WTC11 (cell line): ENCODE data around the gene COL19A1. TPM values are rescaled to one million over a fixed set of nuclear protein-coding genes. Genes with fewer than 3 reads are reported as not detected.

ENCODE experiments used
- ATAC-seq: fragments of 200-7000 bp; cut with Tn5 transposase; 2 replicates; pipeline ENCODE4 v1.10.0; 2021; ENCODE audit warnings: mild to moderate bottlenecking, moderate library complexity
- CTCF ChIA-PET: fragments of 300-600 bp; sonication (Branson Sonifier 250); formaldehyde crosslinking; loops from one replicate; lab custom pipeline; 2021; ENCODE audit warnings: antibody characterized with exemption; lab: Charles Lee
- POLR2A ChIA-PET: fragments of 350-600 bp; sonication (Branson Sonifier 250); formaldehyde crosslinking; loops from one replicate; lab custom pipeline; 2021; ENCODE audit warnings: antibody characterized with exemption; lab: Charles Lee
- DNase-seq: peaks from one replicate; pipeline ENCODE4 v3.0.0; 2021; ENCODE audit warnings: low spot score
- H3K27ac Mint-ChIP-seq: 2 replicates; pipeline ENCODE4 v1.8.0; 2021; ENCODE audit warnings: mixed read lengths
- H3K27me3 Mint-ChIP-seq: 2 replicates; pipeline ENCODE4 v1.8.0; 2021; ENCODE audit warnings: low read depth, mild to moderate bottlenecking, moderate library complexity, mixed read lengths
- H3K36me3 Mint-ChIP-seq: 2 replicates; pipeline ENCODE4 v1.8.0; 2021; ENCODE audit warnings: mixed read lengths
- H3K4me1 Mint-ChIP-seq: 2 replicates; pipeline ENCODE4 v1.8.0; 2022; ENCODE audit warnings: mixed read lengths
- H3K4me3 Mint-ChIP-seq: 2 replicates; pipeline ENCODE4 v1.8.0; 2021; ENCODE audit warnings: mild to moderate bottlenecking, moderate library complexity, mixed read lengths
- H3K9me3 Mint-ChIP-seq: 2 replicates; pipeline ENCODE4 v1.8.0; 2021; ENCODE audit warnings: mixed read lengths
- CBFB ChIP-seq: sonication (generic); formaldehyde crosslinking; IDR thresholded peaks from 2 replicates; pipeline ENCODE4 v1.8.1; 2022; ENCODE audit warnings: mild to moderate bottlenecking, low read depth, missing genetic modification reagents
- ESRRA ChIP-seq: sonication (generic); formaldehyde crosslinking; IDR thresholded peaks from 2 replicates; pipeline ENCODE4 v1.8.1; 2022; ENCODE audit warnings: mild to moderate bottlenecking, missing genetic modification reagents, borderline replicate concordance
- FOXK1 ChIP-seq: sonication (generic); formaldehyde crosslinking; IDR thresholded peaks from 2 replicates; pipeline ENCODE4 v1.8.0; 2022; ENCODE audit warnings: mild to moderate bottlenecking, moderate library complexity, missing genetic modification reagents
- JAZF1 ChIP-seq: fragments of 250-450 bp; sonication (Bioruptor Pico); IDR thresholded peaks from 2 replicates; pipeline ENCODE4 v1.9.0; 2021; ENCODE audit warnings: moderate library complexity, mild to moderate bottlenecking, inconsistent platforms
- NFE2L1 ChIP-seq: sonication (generic); formaldehyde crosslinking; IDR thresholded peaks from 2 replicates; pipeline ENCODE4 v1.8.1; 2023; ENCODE audit warnings: missing genetic modification reagents
- NFYB ChIP-seq: sonication (generic); formaldehyde crosslinking; conservative IDR thresholded peaks from 2 replicates; pipeline ENCODE4 v1.8.0; 2022; ENCODE audit warnings: low read depth, missing genetic modification reagents
- RORB ChIP-seq: fragments of 250-450 bp; sonication (Bioruptor Pico); IDR thresholded peaks from 2 replicates; pipeline ENCODE4 v1.9.0; 2021; ENCODE audit warnings: mild to moderate bottlenecking
- ZNF317 ChIP-seq: sonication (generic); formaldehyde crosslinking; IDR thresholded peaks from 2 replicates; pipeline ENCODE4 v1.8.1; 2023; ENCODE audit warnings: low read depth, mild to moderate bottlenecking, moderate library complexity, missing genetic modification reagents, borderline replicate concordance
- total RNA-seq: library from RNA; stranded (reverse); gene quantifications from 3 replicates; pipeline ENCODE4 v1.2.3, GENCODE V29; 2021
- TF ChIP-seq, protein P1 (sequence below): sonication (generic); formaldehyde crosslinking; IDR thresholded peaks from 2 replicates; pipeline ENCODE4 v1.8.0; 2022; ENCODE audit warnings: mild to moderate bottlenecking, missing genetic modification reagents
- TF ChIP-seq, protein P2 (sequence below): sonication (generic); formaldehyde crosslinking; IDR thresholded peaks from 2 replicates; pipeline ENCODE4 v1.8.0; 2023; ENCODE audit warnings: missing genetic modification reagents
- TF ChIP-seq, protein P3 (sequence below): sonication (generic); formaldehyde crosslinking; IDR thresholded peaks from 2 replicates; pipeline ENCODE4 v1.8.1; 2023; ENCODE audit warnings: mild to moderate bottlenecking, missing genetic modification reagents
- TF ChIP-seq, protein P4 (sequence below): sonication (generic); formaldehyde crosslinking; IDR thresholded peaks from 2 replicates; pipeline ENCODE4 v1.8.0; 2023; ENCODE audit warnings: mild to moderate bottlenecking, missing genetic modification reagents
- TF ChIP-seq, protein P5 (sequence below): sonication (generic); formaldehyde crosslinking; IDR thresholded peaks from 2 replicates; pipeline ENCODE4 v1.8.1; 2022; ENCODE audit warnings: mild to moderate bottlenecking, moderate library complexity, missing genetic modification reagents
- TF ChIP-seq, protein P6 (sequence below): sonication (generic); formaldehyde crosslinking; IDR thresholded peaks from 2 replicates; pipeline ENCODE4 v1.8.1; 2023; ENCODE audit warnings: mild to moderate bottlenecking, missing genetic modification reagents, moderate library complexity
- TF ChIP-seq, protein P7 (sequence below): sonication (generic); formaldehyde crosslinking; IDR thresholded peaks from 2 replicates; pipeline ENCODE4 v1.8.1; 2023; ENCODE audit warnings: mild to moderate bottlenecking, missing genetic modification reagents, moderate library complexity
- TF ChIP-seq, protein P8 (sequence below): sonication (generic); formaldehyde crosslinking; IDR thresholded peaks from 2 replicates; pipeline ENCODE4 v1.8.0; 2022; ENCODE audit warnings: mild to moderate bottlenecking, missing genetic modification reagents
- TF ChIP-seq, protein P9 (sequence below): fragments of 250-450 bp; sonication (Bioruptor Pico); IDR thresholded peaks from 2 replicates; pipeline ENCODE4 v1.9.0; 2021; ENCODE audit warnings: mild to moderate bottlenecking
- TF ChIP-seq, protein P10 (sequence below): sonication (generic); formaldehyde crosslinking; IDR thresholded peaks from 2 replicates; pipeline ENCODE4 v1.8.0; 2023; ENCODE audit warnings: missing genetic modification reagents, mild to moderate bottlenecking, borderline replicate concordance

The COL19A1 gene
- total RNA-seq, 1 experiment from 2014 or later: not detected

DNA sequence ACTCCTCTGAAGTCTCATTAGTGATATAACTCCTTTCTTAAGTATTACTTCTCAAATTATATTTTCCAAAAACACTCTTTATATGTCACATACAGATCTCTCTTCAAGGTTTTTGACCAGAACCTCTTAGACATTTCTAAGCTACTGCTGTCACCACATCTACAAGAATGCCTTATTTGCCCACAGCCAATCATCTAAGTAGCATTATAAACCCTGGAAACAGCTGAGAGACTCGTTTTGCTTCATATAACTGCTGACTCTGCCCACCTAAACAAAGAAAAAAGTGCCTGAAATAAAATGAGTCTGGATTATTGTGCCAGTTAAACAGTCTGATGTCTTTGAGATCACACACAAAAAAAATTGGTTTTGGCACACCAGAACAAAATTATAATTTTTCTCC, 270.6 kb downstream of the COL19A1 start (continued):
- TF ChIP-seq, protein P1, sequence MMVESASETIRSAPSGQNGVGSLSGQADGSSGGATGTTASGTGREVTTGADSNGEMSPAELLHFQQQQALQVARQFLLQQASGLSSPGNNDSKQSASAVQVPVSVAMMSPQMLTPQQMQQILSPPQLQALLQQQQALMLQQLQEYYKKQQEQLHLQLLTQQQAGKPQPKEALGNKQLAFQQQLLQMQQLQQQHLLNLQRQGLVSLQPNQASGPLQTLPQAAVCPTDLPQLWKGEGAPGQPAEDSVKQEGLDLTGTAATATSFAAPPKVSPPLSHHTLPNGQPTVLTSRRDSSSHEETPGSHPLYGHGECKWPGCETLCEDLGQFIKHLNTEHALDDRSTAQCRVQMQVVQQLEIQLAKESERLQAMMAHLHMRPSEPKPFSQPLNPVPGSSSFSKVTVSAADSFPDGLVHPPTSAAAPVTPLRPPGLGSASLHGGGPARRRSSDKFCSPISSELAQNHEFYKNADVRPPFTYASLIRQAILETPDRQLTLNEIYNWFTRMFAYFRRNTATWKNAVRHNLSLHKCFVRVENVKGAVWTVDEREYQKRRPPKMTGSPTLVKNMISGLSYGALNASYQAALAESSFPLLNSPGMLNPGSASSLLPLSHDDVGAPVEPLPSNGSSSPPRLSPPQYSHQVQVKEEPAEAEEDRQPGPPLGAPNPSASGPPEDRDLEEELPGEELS (CRISPR knock-in tag): no peak
- TF ChIP-seq CBFB (no peak), ZNF317 (CRISPR knock-in tag) (no peak), NFYB (CRISPR knock-in tag) (no peak), JAZF1 (no peak)
- TF ChIP-seq, protein P2, sequence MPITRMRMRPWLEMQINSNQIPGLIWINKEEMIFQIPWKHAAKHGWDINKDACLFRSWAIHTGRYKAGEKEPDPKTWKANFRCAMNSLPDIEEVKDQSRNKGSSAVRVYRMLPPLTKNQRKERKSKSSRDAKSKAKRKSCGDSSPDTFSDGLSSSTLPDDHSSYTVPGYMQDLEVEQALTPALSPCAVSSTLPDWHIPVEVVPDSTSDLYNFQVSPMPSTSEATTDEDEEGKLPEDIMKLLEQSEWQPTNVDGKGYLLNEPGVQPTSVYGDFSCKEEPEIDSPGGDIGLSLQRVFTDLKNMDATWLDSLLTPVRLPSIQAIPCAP (CRISPR knock-in tag): no peak
- TF ChIP-seq, protein P3, sequence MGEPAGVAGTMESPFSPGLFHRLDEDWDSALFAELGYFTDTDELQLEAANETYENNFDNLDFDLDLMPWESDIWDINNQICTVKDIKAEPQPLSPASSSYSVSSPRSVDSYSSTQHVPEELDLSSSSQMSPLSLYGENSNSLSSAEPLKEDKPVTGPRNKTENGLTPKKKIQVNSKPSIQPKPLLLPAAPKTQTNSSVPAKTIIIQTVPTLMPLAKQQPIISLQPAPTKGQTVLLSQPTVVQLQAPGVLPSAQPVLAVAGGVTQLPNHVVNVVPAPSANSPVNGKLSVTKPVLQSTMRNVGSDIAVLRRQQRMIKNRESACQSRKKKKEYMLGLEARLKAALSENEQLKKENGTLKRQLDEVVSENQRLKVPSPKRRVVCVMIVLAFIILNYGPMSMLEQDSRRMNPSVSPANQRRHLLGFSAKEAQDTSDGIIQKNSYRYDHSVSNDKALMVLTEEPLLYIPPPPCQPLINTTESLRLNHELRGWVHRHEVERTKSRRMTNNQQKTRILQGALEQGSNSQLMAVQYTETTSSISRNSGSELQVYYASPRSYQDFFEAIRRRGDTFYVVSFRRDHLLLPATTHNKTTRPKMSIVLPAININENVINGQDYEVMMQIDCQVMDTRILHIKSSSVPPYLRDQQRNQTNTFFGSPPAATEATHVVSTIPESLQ: no peak

DNA sequence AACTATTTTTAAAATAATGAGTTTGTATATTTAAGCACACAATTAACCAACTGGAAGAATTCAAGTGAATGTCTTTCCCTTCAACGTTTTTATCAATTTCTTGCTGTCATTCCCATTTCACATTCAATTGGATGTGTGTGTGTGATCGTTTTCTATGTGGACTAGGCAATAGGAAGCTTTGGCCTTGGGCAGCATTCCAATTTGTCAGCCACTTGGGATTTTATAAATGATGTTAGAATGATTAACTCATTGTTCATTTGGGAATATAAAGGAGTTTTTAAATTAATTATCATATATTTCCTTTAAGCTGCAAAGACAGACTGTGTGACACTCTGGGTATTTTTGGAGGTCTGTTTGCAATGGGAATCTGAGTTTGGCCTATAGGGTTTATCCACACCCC, 274.1 kb downstream of the COL19A1 start:
- H3K27me3 Mint-ChIP-seq: no peaks in the 10 kb centered on the region
- no peak for DNase-seq
- H3K4me1 Mint-ChIP-seq: peaks cover 44% of the 10 kb centered on the region
- H3K4me3 Mint-ChIP-seq: no peak overlapping the region
- POLR2A ChIA-PET: no interaction called here
- TF ChIP-seq NFE2L1 (CRISPR knock-in tag) (no peak), ESRRA (CRISPR knock-in tag) (no peak)
- TF ChIP-seq, protein P4, sequence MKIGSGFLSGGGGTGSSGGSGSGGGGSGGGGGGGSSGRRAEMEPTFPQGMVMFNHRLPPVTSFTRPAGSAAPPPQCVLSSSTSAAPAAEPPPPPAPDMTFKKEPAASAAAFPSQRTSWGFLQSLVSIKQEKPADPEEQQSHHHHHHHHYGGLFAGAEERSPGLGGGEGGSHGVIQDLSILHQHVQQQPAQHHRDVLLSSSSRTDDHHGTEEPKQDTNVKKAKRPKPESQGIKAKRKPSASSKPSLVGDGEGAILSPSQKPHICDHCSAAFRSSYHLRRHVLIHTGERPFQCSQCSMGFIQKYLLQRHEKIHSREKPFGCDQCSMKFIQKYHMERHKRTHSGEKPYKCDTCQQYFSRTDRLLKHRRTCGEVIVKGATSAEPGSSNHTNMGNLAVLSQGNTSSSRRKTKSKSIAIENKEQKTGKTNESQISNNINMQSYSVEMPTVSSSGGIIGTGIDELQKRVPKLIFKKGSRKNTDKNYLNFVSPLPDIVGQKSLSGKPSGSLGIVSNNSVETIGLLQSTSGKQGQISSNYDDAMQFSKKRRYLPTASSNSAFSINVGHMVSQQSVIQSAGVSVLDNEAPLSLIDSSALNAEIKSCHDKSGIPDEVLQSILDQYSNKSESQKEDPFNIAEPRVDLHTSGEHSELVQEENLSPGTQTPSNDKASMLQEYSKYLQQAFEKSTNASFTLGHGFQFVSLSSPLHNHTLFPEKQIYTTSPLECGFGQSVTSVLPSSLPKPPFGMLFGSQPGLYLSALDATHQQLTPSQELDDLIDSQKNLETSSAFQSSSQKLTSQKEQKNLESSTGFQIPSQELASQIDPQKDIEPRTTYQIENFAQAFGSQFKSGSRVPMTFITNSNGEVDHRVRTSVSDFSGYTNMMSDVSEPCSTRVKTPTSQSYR (CRISPR knock-in tag): no peak
- TF ChIP-seq, protein P5, sequence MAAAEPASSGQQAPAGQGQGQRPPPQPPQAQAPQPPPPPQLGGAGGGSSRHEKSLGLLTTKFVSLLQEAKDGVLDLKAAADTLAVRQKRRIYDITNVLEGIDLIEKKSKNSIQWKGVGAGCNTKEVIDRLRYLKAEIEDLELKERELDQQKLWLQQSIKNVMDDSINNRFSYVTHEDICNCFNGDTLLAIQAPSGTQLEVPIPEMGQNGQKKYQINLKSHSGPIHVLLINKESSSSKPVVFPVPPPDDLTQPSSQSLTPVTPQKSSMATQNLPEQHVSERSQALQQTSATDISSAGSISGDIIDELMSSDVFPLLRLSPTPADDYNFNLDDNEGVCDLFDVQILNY: no peak
- TF ChIP-seq, protein P6, sequence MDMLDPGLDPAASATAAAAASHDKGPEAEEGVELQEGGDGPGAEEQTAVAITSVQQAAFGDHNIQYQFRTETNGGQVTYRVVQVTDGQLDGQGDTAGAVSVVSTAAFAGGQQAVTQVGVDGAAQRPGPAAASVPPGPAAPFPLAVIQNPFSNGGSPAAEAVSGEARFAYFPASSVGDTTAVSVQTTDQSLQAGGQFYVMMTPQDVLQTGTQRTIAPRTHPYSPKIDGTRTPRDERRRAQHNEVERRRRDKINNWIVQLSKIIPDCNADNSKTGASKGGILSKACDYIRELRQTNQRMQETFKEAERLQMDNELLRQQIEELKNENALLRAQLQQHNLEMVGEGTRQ (CRISPR knock-in tag): no peak
- TF ChIP-seq, all 79 proteins: peak for 0
- Mint-ChIP-seq H3K9me3 (peaks cover 4% of the 10 kb centered on the region; the same call in 1 of the 2 replicates), H3K27ac (no peak overlapping the region), H3K36me3 (no peaks in the 10 kb centered on the region)
- CTCF ChIA-PET: no interaction called here
- ATAC-seq: no peak

DNA sequence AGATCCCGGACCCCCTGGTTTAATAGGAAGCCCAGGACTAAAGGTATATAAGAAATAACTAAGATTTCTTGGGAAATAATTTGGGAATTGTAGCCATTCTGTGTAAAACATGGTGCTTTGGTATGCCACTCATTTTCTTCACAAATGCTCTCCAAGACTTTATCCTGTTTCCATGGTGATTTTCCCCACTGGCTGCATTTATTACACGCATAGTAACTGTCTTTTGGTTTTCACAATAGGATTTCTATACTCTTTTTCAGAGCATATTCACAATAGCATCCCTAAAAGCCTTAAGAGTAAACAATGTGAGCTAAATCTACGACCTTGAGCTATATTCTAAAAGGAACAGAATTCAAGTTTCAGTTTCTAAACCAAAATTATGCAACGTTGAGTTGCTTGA, 275.7 kb downstream of the COL19A1 start:
- Mint-ChIP-seq H3K36me3 (no peaks in the 10 kb centered on the region), H3K9me3 (peaks cover 4% of the 10 kb centered on the region; the same call in 1 of the 2 replicates), H3K4me1 (peaks cover 31% of the 10 kb centered on the region), H3K27me3 (no peaks in the 10 kb centered on the region), H3K27ac (no peak overlapping the region), H3K4me3 (no peak overlapping the region)
- ChIA-PET CTCF (no interaction called here), POLR2A (no interaction called here)
- no peak for TF ChIP-seq RORB (CRISPR knock-in tag)
- TF ChIP-seq FOXK1 (CRISPR knock-in tag): no peak
- TF ChIP-seq, protein P7, sequence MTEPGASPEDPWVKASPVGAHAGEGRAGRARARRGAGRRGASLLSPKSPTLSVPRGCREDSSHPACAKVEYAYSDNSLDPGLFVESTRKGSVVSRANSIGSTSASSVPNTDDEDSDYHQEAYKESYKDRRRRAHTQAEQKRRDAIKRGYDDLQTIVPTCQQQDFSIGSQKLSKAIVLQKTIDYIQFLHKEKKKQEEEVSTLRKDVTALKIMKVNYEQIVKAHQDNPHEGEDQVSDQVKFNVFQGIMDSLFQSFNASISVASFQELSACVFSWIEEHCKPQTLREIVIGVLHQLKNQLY (CRISPR knock-in tag): no peak
- TF ChIP-seq, protein P8, sequence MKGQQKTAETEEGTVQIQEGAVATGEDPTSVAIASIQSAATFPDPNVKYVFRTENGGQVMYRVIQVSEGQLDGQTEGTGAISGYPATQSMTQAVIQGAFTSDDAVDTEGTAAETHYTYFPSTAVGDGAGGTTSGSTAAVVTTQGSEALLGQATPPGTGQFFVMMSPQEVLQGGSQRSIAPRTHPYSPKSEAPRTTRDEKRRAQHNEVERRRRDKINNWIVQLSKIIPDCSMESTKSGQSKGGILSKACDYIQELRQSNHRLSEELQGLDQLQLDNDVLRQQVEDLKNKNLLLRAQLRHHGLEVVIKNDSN (CRISPR knock-in tag): no peak
- TF ChIP-seq, protein P9, sequence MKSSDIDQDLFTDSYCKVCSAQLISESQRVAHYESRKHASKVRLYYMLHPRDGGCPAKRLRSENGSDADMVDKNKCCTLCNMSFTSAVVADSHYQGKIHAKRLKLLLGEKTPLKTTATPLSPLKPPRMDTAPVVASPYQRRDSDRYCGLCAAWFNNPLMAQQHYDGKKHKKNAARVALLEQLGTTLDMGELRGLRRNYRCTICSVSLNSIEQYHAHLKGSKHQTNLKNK (CRISPR knock-in tag): no peak
- TF ChIP-seq, protein P10, sequence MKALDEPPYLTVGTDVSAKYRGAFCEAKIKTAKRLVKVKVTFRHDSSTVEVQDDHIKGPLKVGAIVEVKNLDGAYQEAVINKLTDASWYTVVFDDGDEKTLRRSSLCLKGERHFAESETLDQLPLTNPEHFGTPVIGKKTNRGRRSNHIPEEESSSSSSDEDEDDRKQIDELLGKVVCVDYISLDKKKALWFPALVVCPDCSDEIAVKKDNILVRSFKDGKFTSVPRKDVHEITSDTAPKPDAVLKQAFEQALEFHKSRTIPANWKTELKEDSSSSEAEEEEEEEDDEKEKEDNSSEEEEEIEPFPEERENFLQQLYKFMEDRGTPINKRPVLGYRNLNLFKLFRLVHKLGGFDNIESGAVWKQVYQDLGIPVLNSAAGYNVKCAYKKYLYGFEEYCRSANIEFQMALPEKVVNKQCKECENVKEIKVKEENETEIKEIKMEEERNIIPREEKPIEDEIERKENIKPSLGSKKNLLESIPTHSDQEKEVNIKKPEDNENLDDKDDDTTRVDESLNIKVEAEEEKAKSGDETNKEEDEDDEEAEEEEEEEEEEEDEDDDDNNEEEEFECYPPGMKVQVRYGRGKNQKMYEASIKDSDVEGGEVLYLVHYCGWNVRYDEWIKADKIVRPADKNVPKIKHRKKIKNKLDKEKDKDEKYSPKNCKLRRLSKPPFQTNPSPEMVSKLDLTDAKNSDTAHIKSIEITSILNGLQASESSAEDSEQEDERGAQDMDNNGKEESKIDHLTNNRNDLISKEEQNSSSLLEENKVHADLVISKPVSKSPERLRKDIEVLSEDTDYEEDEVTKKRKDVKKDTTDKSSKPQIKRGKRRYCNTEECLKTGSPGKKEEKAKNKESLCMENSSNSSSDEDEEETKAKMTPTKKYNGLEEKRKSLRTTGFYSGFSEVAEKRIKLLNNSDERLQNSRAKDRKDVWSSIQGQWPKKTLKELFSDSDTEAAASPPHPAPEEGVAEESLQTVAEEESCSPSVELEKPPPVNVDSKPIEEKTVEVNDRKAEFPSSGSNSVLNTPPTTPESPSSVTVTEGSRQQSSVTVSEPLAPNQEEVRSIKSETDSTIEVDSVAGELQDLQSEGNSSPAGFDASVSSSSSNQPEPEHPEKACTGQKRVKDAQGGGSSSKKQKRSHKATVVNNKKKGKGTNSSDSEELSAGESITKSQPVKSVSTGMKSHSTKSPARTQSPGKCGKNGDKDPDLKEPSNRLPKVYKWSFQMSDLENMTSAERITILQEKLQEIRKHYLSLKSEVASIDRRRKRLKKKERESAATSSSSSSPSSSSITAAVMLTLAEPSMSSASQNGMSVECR: no peak
- DNase-seq (no peak), ATAC-seq (no peak)
